C4-2B (cell line): ENCODE data around the gene GLI3.

Experiments
- ZFX ChIP-seq: fragments of 450-650 bp; IDR thresholded peaks from 2 replicates; pipeline ENCODE4 v1.6.1; 2017
- TF ChIP-seq, protein P1 (sequence below): fragments of 450-650 bp; conservative IDR thresholded peaks from 2 replicates; pipeline ENCODE4 v1.5.1; 2017; ENCODE audit warnings: mild to moderate bottlenecking

DNA sequence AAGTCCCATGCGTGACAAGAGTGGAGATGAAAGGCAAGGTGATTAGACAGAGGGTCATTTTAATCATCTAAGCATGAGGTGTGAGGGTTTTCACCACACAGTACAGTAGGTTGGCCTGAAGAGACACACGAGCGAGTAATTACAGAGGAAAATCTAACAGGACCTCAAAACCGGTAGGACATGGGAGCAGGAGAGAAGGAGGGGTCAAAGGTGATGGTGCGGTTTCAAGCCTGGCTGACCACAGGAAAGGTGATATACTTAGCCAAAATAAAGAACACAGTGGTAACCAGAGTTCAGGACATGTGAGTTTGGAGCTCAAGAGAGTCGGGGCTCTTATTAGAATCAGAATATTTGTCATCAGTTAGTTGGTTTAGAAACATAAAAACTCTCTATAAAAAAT is 20.0 kb downstream of the GLI3 start:
- TF ChIP-seq, protein P1, sequence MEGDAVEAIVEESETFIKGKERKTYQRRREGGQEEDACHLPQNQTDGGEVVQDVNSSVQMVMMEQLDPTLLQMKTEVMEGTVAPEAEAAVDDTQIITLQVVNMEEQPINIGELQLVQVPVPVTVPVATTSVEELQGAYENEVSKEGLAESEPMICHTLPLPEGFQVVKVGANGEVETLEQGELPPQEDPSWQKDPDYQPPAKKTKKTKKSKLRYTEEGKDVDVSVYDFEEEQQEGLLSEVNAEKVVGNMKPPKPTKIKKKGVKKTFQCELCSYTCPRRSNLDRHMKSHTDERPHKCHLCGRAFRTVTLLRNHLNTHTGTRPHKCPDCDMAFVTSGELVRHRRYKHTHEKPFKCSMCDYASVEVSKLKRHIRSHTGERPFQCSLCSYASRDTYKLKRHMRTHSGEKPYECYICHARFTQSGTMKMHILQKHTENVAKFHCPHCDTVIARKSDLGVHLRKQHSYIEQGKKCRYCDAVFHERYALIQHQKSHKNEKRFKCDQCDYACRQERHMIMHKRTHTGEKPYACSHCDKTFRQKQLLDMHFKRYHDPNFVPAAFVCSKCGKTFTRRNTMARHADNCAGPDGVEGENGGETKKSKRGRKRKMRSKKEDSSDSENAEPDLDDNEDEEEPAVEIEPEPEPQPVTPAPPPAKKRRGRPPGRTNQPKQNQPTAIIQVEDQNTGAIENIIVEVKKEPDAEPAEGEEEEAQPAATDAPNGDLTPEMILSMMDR = no peak
- no peak for TF ChIP-seq ZFX
